Activated CD4-positive, alpha-beta memory T cell treated with anti-CD3 and anti-CD28 coated beads, Interleukin-2, amount 10 ng/mL, durations not matched to agents 7 days and 5 days (primary cell): ENCODE data around the gene CEP85L. TPM values are rescaled to one million over a fixed set of nuclear protein-coding genes. Genes with fewer than 3 reads are reported as not detected.
"Not testable (repeated sequence)": the region's sequence is repeated elsewhere in the genome, so short reads cannot be mapped to it uniquely, and the experiment has no call there.

Experiments
- CTCF ChIA-PET: fragments of 350-600 bp; sonication (Branson Sonifier 250); formaldehyde crosslinking; loops from one replicate; lab custom pipeline; 2021; ENCODE audit warnings: antibody characterized with exemption, inconsistent platforms; lab: Charles Lee
- POLR2A ChIA-PET: fragments of 350-600 bp; sonication (Branson Sonifier 250); formaldehyde crosslinking; loops from one replicate; lab custom pipeline; 2021; ENCODE audit warnings: antibody characterized with exemption; lab: Charles Lee
- DNase-seq: peaks from one replicate; pipeline ENCODE4 v3.0.0-alpha.2; 2020
- H3K27ac Mint-ChIP-seq: one replicate; pipeline ENCODE4 v1.8.0; 2021; ENCODE audit warnings: mild to moderate bottlenecking, mixed read lengths
- H3K27me3 Mint-ChIP-seq: one replicate; pipeline ENCODE4 v1.8.0; 2021; ENCODE audit warnings: mixed read lengths
- H3K36me3 Mint-ChIP-seq: one replicate; pipeline ENCODE4 v1.8.0; 2021; ENCODE audit warnings: low read depth, mixed read lengths
- H3K4me1 Mint-ChIP-seq: one replicate; pipeline ENCODE4 v1.8.0; 2021; ENCODE audit warnings: mixed read lengths
- H3K4me3 Mint-ChIP-seq: one replicate; pipeline ENCODE4 v1.8.0; 2021; ENCODE audit warnings: mild to moderate bottlenecking, mixed read lengths
- H3K9me3 Mint-ChIP-seq: one replicate; pipeline ENCODE4 v1.8.0; 2021; ENCODE audit warnings: mixed read lengths
- total RNA-seq, 2 experiments: library from RNA; stranded (reverse); gene quantifications; one replicate each; pipeline ENCODE4 v1.2.3, GENCODE V29; 2021

Gene CEP85L
- total RNA-seq, 2 experiments from 2014 or later, result 36.2 to 38.0 TPM

GRCh38 chr6:118476551-118476950 lies 174.8 kb downstream of the CEP85L start:
- H3K9me3 Mint-ChIP-seq, result no peaks in the 10 kb centered on the region
- H3K4me3 Mint-ChIP-seq, result no peak overlapping the region
- H3K36me3 Mint-ChIP-seq, result peaks cover 9% of the 10 kb centered on the region
- ChIA-PET CTCF (no interaction called here), POLR2A (no interaction called here)
- H3K27ac Mint-ChIP-seq, result no peak overlapping the region
- no peaks in the 10 kb centered on the region for H3K27me3 Mint-ChIP-seq
- no peaks in the 10 kb centered on the region for H3K4me1 Mint-ChIP-seq
- DNase-seq, result no peak

- no peak overlapping the region for H3K27ac Mint-ChIP-seq
- no peaks in the 10 kb centered on the region for H3K27me3 Mint-ChIP-seq
- no peak for DNase-seq
- H3K4me3 Mint-ChIP-seq, result no peak overlapping the region
- ChIA-PET POLR2A (no interaction called here), CTCF (no interaction called here)
- H3K36me3 Mint-ChIP-seq, result peaks cover 22% of the 10 kb centered on the region
- no peaks in the 10 kb centered on the region for H3K4me1 Mint-ChIP-seq
- no peaks in the 10 kb centered on the region for H3K9me3 Mint-ChIP-seq
These were observed 178.1 kb downstream of the CEP85L start for GRCh38 chr6:118473266-118473665.

- Mint-ChIP-seq H3K36me3 (peaks cover 54% of the 10 kb centered on the region), H3K4me1 (no peaks in the 10 kb centered on the region), H3K27ac (no peak overlapping the region), H3K9me3 (no peaks in the 10 kb centered on the region), H3K27me3 (no peaks in the 10 kb centered on the region), H3K4me3 (no peak overlapping the region)
- CTCF ChIA-PET, result no interaction called here
- DNase-seq, result no peak
- POLR2A ChIA-PET, result no interaction called here
These were observed 181.9 kb downstream of the CEP85L start for GRCh38 chr6:118469468-118469867.

- no peak overlapping the region for H3K4me3 Mint-ChIP-seq
- no peaks in the 10 kb centered on the region for H3K9me3 Mint-ChIP-seq
- no peak for DNase-seq
- no peaks in the 10 kb centered on the region for H3K27me3 Mint-ChIP-seq
- H3K27ac Mint-ChIP-seq, result no peak overlapping the region
- POLR2A ChIA-PET, result no interaction called here
- CTCF ChIA-PET, result no interaction called here
- H3K4me1 Mint-ChIP-seq, result no peaks in the 10 kb centered on the region
- peaks cover 58% of the 10 kb centered on the region for H3K36me3 Mint-ChIP-seq
These were observed 182.5 kb downstream of the CEP85L start for GRCh38 chr6:118468682-118469465.

GRCh38 chr6:118467181-118467580 lies 184.2 kb downstream of the CEP85L start:
- H3K9me3 Mint-ChIP-seq, result no peaks in the 10 kb centered on the region
- POLR2A ChIA-PET, result no interaction called here

GRCh38 chr6:118464620-118465019 lies 186.8 kb downstream of the CEP85L start:
- no peak for DNase-seq
- no peaks in the 10 kb centered on the region for H3K4me1 Mint-ChIP-seq
- no peaks in the 10 kb centered on the region for H3K27me3 Mint-ChIP-seq
- H3K36me3 Mint-ChIP-seq, result peaks cover 56% of the 10 kb centered on the region
- H3K9me3 Mint-ChIP-seq, result no peaks in the 10 kb centered on the region
- no peak overlapping the region for H3K27ac Mint-ChIP-seq
- ChIA-PET CTCF (no interaction called here), POLR2A (no interaction called here)
- no peak overlapping the region for H3K4me3 Mint-ChIP-seq

More at GRCh38 chr6:118467181-118467580, 184.2 kb downstream of the CEP85L start:
- CTCF ChIA-PET, result no interaction called here
- no peaks in the 10 kb centered on the region for H3K27me3 Mint-ChIP-seq
- H3K27ac Mint-ChIP-seq, result no peak overlapping the region
- H3K36me3 Mint-ChIP-seq, result peaks cover 62% of the 10 kb centered on the region
- no peak overlapping the region for H3K4me3 Mint-ChIP-seq
- H3K4me1 Mint-ChIP-seq, result no peaks in the 10 kb centered on the region
- DNase-seq, result no peak

GRCh38 chr6:118460958-118461470 lies 190.4 kb downstream of the CEP85L start:
- Mint-ChIP-seq H3K9me3 (no peaks in the 10 kb centered on the region), H3K27me3 (no peaks in the 10 kb centered on the region)
- POLR2A ChIA-PET, result no interaction called here

GRCh38 chr6:118456982-118457381 lies 194.4 kb downstream of the CEP85L start:
- peaks cover 5% of the 10 kb centered on the region for H3K36me3 Mint-ChIP-seq
- H3K4me1 Mint-ChIP-seq, result no peaks in the 10 kb centered on the region
- H3K27me3 Mint-ChIP-seq, result no peaks in the 10 kb centered on the region
- H3K27ac Mint-ChIP-seq, result no peak overlapping the region
- POLR2A ChIA-PET, result no interaction called here
- H3K4me3 Mint-ChIP-seq, result no peak overlapping the region
- CTCF ChIA-PET, result no interaction called here
- peaks cover 10% of the 10 kb centered on the region for H3K9me3 Mint-ChIP-seq
- DNase-seq, result no peak

More at GRCh38 chr6:118460958-118461470, 190.4 kb downstream of the CEP85L start:
- peaks cover 26% of the 10 kb centered on the region for H3K36me3 Mint-ChIP-seq
- H3K4me3 Mint-ChIP-seq, result no peak overlapping the region
- CTCF ChIA-PET, result no interaction called here
- no peaks in the 10 kb centered on the region for H3K4me1 Mint-ChIP-seq
- DNase-seq, result no peak
- H3K27ac Mint-ChIP-seq, result no peak overlapping the region

DNA sequence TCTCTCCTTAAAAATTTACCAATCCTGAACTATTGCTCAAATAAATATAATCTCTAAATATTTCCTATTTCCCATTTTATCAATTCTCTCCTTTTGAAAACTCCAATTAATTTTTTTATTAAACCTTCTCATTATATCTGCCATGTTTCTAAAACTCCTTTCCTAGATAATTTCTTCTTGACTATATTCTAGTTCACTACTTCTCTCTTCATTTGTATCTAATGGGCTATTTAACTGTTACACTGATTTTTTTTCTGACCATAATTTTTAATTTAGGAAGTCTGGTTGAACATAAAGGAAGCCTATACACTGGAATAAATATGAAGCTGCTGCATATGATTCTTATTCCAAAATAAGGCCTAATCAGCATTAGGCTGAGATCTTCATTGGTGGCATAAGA lies 199.6 kb downstream of the CEP85L start:
- Mint-ChIP-seq H3K9me3 (peaks cover 29% of the 10 kb centered on the region), H3K27ac (no peak overlapping the region), H3K27me3 (no peaks in the 10 kb centered on the region), H3K4me1 (no peaks in the 10 kb centered on the region), H3K4me3 (no peak overlapping the region), H3K36me3 (no peaks in the 10 kb centered on the region)
- ChIA-PET CTCF (no interaction called here), POLR2A (no interaction called here)
- DNase-seq, result no peak

GRCh38 chr6:118444796-118445195 lies 206.6 kb downstream of the CEP85L start:
- POLR2A ChIA-PET, result no interaction called here
- Mint-ChIP-seq H3K36me3 (no peaks in the 10 kb centered on the region), H3K4me1 (no peaks in the 10 kb centered on the region), H3K9me3 (peaks cover 15% of the 10 kb centered on the region), H3K27me3 (no peaks in the 10 kb centered on the region), H3K27ac (no peak overlapping the region), H3K4me3 (no peak overlapping the region)
- CTCF ChIA-PET, result no interaction called here
- DNase-seq, result no peak

DNA sequence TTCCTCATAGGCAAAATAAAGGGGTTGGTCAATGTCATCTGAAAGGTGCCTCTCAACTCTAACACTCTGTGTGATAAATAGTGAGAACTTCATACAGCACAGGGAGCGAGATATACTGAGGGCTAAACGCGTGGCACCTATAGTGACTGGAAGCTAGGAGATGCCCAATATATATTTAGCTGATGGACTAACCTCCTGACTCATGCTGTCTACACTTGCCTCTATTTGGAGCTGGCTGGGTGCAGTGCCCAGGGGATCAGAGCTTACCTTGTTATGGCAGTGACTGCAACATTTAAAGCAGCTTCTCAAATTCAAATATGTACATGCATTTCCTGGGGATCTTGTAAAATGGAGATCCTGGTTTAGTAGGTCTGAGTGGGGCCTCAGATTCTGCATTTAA lies 214.9 kb downstream of the CEP85L start:
- Mint-ChIP-seq H3K9me3 (peaks cover 2% of the 10 kb centered on the region), H3K4me1 (no peaks in the 10 kb centered on the region), H3K27me3 (no peaks in the 10 kb centered on the region), H3K4me3 (no peak overlapping the region), H3K36me3 (no peaks in the 10 kb centered on the region), H3K27ac (no peak overlapping the region)
- ChIA-PET CTCF (no interaction called here), POLR2A (no interaction called here)
- DNase-seq, result no peak

GRCh38 chr6:118434147-118434546 lies 217.2 kb downstream of the CEP85L start:
- H3K4me3 Mint-ChIP-seq, H3K27me3 Mint-ChIP-seq, H3K4me1 Mint-ChIP-seq, POLR2A ChIA-PET, H3K27ac Mint-ChIP-seq, CTCF ChIA-PET, H3K36me3 Mint-ChIP-seq, DNase-seq, H3K9me3 Mint-ChIP-seq: not testable (repeated sequence)

- POLR2A ChIA-PET, DNase-seq, CTCF ChIA-PET, H3K4me3 Mint-ChIP-seq, H3K9me3 Mint-ChIP-seq, H3K4me1 Mint-ChIP-seq, H3K36me3 Mint-ChIP-seq, H3K27ac Mint-ChIP-seq, H3K27me3 Mint-ChIP-seq: not testable (repeated sequence)
These were observed 230.1 kb downstream of the CEP85L start for GRCh38 chr6:118421312-118421711.
